IPS DF 6.9 (cell line): ENCODE data around the gene STXBP6.

Source experiments
- DNase-seq: peaks from one replicate; pipeline ENCODE4 v3.0.0-alpha.2; 2013; ENCODE audit warnings: low read depth, low spot score
- H3K27ac ChIP-seq: one replicate; pipeline ENCODE4 v1.5.1; 2013; ENCODE audit warnings: low read length, control low read depth
- H3K27me3 ChIP-seq: 2 replicates; pipeline ENCODE4 v1.6.1; 2013; ENCODE audit warnings: mild to moderate bottlenecking, low read length; ENCODE audit not compliant: control insufficient read depth, insufficient read depth
- H3K36me3 ChIP-seq: 2 replicates; pipeline ENCODE4 v1.6.1; 2013; ENCODE audit warnings: low read length; ENCODE audit not compliant: control insufficient read depth, insufficient read depth
- H3K4me1 ChIP-seq: 2 replicates; pipeline ENCODE4 v1.6.1; 2013; ENCODE audit warnings: low read length; ENCODE audit not compliant: control insufficient read depth, insufficient read depth
- H3K4me3 ChIP-seq: 2 replicates; pipeline ENCODE4 v1.5.1; 2013; ENCODE audit warnings: mild to moderate bottlenecking, low read length
- H3K9me3 ChIP-seq: 2 replicates; pipeline ENCODE4 v1.6.1; 2013; ENCODE audit warnings: low read length, inconsistent platforms; ENCODE audit not compliant: control insufficient read depth, insufficient read depth
- WGBS: extraction: QIAGEN DNeasy Blood & Tissue Kit; methylation state at CpG from one replicate; pipeline ENCODE4 v1.1.7; 2013; ENCODE audit warnings: mixed read lengths, missing lambda C conversion rate; ENCODE audit not compliant: insufficient read length, insufficient coverage; 5-methylcytosine and 5-hydroxymethylcytosine counted together

The STXBP6 gene

DNA sequence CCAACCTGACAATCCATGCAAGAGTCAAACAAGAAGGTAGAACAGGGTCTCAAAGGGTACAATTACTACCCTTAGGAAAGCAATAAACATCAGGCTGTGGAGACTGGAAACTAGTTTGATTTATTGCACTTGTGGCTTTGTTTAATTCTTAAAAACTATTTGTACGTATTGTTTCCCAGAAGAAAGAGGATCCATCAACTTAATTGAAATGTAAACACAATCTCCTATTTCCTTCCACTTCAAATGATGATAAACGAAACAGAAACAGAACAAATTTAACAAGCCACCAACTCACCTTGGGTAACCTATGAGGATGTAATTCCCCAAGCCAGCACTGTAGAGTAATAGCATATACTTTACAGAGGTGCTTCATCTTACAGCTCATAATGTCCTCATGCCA, 8.0 kb downstream of the STXBP6 start:
- no CpG with 5 or more reads among the region's 2 CpGs for WGBS
- H3K4me1 ChIP-seq = peaks cover 2% of the 10 kb centered on the region; the same call in 1 of the 2 replicates
- no peak overlapping the region for H3K4me3 ChIP-seq
- H3K27me3 ChIP-seq = no peaks in the 10 kb centered on the region; the same call in 1 of the 2 replicates
- no peaks in the 10 kb centered on the region for H3K9me3 ChIP-seq
- no peak for DNase-seq
- no peaks in the 10 kb centered on the region for H3K36me3 ChIP-seq
- no peak overlapping the region for H3K27ac ChIP-seq

DNA sequence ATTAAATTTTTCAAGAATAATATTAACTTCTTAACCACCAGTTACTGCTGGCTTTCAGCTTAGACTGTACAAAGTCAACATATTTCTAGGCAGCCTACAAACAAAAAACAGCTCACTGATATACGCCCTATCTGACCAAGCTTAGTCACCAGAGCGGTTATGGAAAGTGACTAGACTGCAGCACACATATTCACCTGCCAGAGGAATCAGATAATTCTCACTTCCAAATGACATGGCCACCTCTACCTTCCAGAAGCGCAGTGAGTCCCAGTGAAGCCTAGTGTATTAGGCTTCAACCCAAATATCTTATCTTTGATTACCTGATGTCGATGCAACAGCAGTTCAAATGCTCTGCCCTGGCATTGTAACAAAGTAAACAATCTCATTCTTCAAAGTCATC, 8.5 kb downstream of the STXBP6 start:
- Histone ChIP-seq H3K4me1 (peaks cover 2% of the 10 kb centered on the region; the same call in 1 of the 2 replicates), H3K4me3 (no peak overlapping the region), H3K36me3 (no peaks in the 10 kb centered on the region), H3K27ac (no peak overlapping the region), H3K27me3 (no peaks in the 10 kb centered on the region; the same call in 1 of the 2 replicates), H3K9me3 (no peaks in the 10 kb centered on the region)
- no peak for DNase-seq
- no CpG with 5 or more reads among the region's 4 CpGs for WGBS

DNA sequence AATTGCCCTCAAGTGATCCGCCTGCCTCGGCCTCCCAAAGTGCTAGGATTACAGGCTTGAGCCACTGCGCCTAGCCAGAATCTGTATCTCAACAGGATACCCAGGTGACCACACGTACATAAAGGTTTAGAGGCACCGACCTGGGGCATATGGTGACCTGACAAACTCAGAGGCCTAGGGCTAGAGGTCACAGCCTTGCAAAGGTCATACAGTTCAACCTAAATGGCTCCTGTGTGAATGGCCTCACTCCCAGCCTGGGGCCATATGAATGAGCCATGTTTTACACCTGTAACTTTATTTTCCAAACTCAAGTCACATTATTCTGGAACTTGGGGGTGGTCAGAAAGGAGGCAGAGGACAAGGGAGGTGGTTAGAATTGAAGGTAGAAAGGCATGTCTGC, 10.0 kb downstream of the STXBP6 start:
- Histone ChIP-seq H3K27ac (no peak overlapping the region), H3K4me3 (no peak overlapping the region), H3K27me3 (no peaks in the 10 kb centered on the region), H3K9me3 (no peaks in the 10 kb centered on the region), H3K36me3 (no peaks in the 10 kb centered on the region), H3K4me1 (peaks cover 2% of the 10 kb centered on the region; the same call in 1 of the 2 replicates)
- no CpG with 5 or more reads among the region's 5 CpGs for WGBS
- no peak for DNase-seq

DNA sequence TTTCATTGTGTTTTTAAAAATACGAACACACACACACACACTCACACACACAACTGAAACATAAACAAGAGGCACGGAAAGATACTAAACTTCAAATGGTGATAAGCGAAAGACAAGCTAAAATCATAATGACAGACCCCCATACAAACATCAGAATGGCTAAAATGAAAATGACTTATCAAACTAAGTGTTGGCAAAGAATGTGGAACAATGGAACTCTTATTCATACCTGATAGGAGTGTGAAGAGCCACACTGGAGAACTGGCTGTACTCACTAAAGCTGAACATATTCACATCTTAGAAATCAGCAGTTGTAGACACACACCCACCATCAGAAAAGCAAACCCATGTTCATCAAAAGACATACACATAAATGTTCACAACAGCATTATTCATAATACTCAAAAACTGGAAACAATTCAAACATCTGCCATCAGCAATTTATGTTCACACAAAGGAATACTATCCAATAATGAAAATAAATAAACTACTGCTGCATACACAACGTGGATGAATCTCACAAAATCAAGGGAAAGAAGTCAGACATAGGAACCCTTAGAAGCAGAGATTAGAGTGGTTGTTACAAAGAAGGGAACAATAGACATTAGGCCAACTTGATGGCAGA, 11.8 kb downstream of the STXBP6 start:
- WGBS = no CpG with 5 or more reads among the region's 4 CpGs

DNA sequence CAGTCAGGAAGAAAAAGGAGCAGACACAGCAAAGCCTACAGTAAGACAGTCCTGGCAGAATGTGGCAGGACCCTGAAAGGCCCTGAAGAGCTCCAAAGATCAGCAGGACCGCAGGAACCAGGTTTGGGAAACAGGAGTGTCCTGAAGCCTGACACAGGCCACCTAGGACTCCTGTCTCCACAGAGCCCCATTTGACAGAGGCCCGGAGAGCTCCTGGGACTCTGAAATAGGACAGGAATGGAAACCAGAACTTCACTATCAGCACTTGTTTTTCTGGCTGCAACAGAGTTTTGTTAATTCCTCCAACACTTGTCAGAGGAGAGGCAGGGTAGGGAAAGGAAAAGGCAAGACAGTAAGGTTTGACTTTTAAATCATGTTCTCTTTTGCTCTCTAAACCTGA, 12.9 kb downstream of the STXBP6 start:
- no CpG with 5 or more reads among the region's 2 CpGs for WGBS
- no peaks in the 10 kb centered on the region for H3K9me3 ChIP-seq
- H3K4me3 ChIP-seq = no peak overlapping the region
- H3K36me3 ChIP-seq = no peaks in the 10 kb centered on the region
- H3K27ac ChIP-seq = no peak overlapping the region
- no peaks in the 10 kb centered on the region for H3K4me1 ChIP-seq
- no peak for DNase-seq
- H3K27me3 ChIP-seq = no peaks in the 10 kb centered on the region

More for the DNA sequence above, 11.8 kb downstream of the STXBP6 start:
- Histone ChIP-seq H3K4me3 (no peak overlapping the region), H3K27ac (no peak overlapping the region), H3K36me3 (no peaks in the 10 kb centered on the region), H3K27me3 (no peaks in the 10 kb centered on the region), H3K4me1 (peaks cover 2% of the 10 kb centered on the region; the same call in 1 of the 2 replicates), H3K9me3 (no peaks in the 10 kb centered on the region)
- DNase-seq = no peak

DNA sequence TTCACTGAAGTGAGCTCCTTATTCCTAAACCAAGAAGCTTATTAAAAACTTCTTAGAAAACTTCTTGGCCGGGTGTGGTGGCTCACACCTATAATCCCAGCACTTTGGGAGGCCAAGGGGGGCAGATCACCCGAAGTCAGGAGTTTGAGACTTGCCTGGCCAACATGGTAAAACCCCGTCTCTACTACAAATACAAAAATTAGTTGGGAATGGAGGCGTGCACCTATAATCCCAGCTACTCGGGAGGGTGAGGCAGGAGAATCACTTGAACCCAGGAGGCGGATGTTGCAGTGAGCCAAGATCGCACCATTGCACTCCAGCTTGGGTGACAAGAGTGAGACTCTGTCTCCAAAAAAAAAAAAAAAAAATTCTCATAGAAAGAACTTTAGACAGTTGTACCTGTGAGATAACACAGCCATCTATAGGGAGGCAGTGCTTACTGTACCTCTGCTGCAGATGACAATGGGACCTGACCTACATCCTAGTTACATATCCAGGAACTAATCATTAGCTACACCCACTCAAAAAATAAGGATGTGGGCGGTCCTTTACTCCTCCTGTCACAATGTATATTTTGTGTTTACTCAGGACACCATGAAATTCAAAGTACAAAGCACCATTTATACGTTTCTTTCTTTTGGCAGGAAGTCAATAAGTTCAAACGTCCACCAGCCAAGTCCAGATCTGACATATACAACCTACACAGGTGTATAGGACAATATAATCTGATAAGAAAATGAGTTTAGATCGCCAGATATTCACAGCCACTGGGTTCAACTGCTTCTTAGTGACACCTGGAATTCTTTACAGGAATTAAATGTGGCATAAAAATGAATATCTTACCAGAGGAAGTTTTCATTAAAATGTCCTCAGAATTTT, 14.9 kb downstream of the STXBP6 start:
- H3K4me3 ChIP-seq = no peak overlapping the region
- no peak for DNase-seq
- no peaks in the 10 kb centered on the region for H3K9me3 ChIP-seq
- H3K27ac ChIP-seq = no peak overlapping the region
- no peaks in the 10 kb centered on the region for H3K27me3 ChIP-seq
- no peaks in the 10 kb centered on the region for H3K4me1 ChIP-seq
- WGBS = no CpG with 5 or more reads among the region's 11 CpGs
- H3K36me3 ChIP-seq = no peaks in the 10 kb centered on the region

DNA sequence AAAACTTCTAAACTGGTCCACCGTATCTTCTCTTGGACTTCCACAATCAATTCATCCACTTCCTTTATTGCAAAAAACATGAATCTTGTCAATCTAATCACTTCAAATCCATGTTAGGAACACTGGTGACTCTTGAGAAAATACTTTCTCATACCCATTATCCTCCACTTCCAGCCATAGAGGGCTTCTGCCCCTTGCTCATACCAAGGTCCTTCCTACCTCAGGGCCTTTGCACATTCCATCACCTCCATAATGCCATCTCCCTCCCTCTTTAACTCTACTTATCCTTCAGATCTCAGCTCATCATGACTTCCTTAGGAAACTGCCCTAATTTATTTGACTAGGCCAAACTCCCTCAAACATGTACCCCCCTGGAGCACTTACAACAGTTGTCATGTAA, 16.6 kb downstream of the STXBP6 start:
- WGBS = no CpG with 5 or more reads among the region's 1 CpG

DNA sequence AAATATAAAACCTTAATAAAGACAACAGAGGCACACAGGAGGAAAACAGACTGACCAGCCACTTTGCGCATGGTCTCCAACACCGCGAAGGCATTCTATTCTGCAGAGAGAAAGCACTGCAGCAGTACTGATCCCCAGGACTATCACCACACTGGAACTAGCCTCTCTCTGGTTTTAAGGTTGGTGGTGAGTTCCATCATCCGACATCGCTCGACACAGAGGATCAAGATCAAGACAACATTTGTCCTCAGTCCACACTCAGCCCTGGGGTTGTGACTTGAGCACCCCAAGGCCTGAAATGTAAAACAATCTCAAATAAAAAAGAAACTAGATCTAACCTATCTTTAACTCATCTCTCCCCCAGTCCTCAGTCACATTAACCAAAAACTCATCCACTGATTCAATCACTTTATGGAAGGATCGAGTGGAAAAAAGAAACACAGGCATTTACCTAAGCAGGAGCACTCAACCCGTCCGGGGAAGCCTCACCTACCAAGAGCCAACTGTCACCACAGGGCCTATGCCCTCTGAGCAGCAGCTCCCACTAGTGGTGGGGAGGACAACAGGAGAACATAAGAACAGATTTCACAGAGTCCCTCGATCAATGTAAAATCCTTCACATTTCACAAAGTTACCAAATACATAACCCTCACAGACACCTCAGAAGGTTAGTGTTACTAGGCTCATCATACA, 17.7 kb downstream of the STXBP6 start:
- Histone ChIP-seq H3K36me3 (no peaks in the 10 kb centered on the region), H3K4me3 (no peak overlapping the region), H3K27me3 (no peaks in the 10 kb centered on the region), H3K4me1 (no peaks in the 10 kb centered on the region), H3K9me3 (no peaks in the 10 kb centered on the region), H3K27ac (no peak overlapping the region)
- WGBS = no CpG with 5 or more reads among the region's 10 CpGs
- DNase-seq = no peak

More for the DNA sequence above, 16.6 kb downstream of the STXBP6 start:
- Histone ChIP-seq H3K36me3 (no peaks in the 10 kb centered on the region), H3K4me1 (no peaks in the 10 kb centered on the region), H3K27me3 (no peaks in the 10 kb centered on the region), H3K4me3 (no peak overlapping the region), H3K9me3 (no peaks in the 10 kb centered on the region), H3K27ac (no peak overlapping the region)
- no peak for DNase-seq

DNA sequence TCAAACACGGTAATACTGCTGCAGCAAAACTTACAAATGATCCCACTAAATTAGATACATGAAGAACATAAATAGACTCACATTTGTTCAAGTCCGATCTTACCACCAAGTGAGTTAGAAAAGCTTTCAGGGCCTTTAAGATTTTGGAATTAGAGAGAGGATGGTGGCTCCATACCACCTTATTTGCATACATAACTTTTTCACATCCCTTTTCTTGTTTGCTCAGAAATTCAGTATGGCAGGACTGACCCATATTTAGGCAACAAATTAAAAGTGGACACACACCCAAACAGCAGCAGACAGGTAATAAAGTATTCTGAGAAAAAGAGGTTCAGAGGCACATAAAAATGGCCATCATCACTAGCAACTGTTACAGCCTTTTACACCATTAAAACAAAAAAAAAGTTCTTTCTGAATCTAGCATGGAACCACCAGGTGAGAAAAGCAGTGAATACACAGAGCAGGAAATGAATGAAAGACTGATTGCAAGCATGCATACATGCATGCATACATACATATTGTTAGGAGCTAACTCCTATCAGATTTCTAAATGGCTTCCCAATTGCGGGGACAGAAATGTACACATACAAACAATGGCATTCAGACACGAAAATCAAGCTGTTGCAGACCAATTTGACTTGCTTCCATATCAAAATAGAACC, 23.3 kb downstream of the STXBP6 start:
- WGBS = no CpG with 5 or more reads among the region's 4 CpGs
- no peaks in the 10 kb centered on the region for H3K27me3 ChIP-seq
- no peaks in the 10 kb centered on the region for H3K9me3 ChIP-seq
- no peak overlapping the region for H3K4me3 ChIP-seq
- no peaks in the 10 kb centered on the region for H3K4me1 ChIP-seq
- DNase-seq = no peak
- H3K36me3 ChIP-seq = no peaks in the 10 kb centered on the region
- H3K27ac ChIP-seq = no peak overlapping the region

DNA sequence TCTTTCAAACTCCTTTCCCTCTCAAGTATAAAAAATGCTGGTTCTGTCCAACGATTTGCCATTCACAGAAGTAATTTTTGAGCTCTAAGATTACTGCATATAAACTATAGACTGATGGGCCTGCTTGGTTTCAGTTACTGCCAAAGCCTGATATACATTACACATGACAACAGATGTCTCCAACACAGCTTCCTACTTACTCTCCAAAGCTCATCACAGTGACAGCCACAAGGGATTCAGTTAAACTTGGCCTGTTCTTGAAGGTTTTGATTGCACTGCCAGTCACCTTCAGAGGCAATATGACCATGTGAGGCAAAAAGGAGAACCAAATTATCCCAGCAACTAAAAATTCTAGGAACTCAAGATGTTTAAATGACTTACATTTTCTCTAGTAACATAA, 30.1 kb downstream of the STXBP6 start:
- no peak overlapping the region for H3K27ac ChIP-seq
- no peak for DNase-seq
- H3K4me1 ChIP-seq = no peaks in the 10 kb centered on the region
- no CpG with 5 or more reads among the region's 1 CpG for WGBS
- H3K9me3 ChIP-seq = no peaks in the 10 kb centered on the region
- H3K27me3 ChIP-seq = no peaks in the 10 kb centered on the region
- no peak overlapping the region for H3K4me3 ChIP-seq
- H3K36me3 ChIP-seq = no peaks in the 10 kb centered on the region
